ENCODE data around the gene PUDP.
"Not testable (repeated sequence)": the region's sequence is repeated elsewhere in the genome, so short reads cannot be mapped to it uniquely, and the experiment has no call there.

The PUDP gene

GRCh38 chrX:7028246-7028645, 119.7 kb downstream of the PUDP start:
- DNase-seq (ENCODE audit: low read depth in 2 of 2): no peak

GRCh38 chrX:7027071-7027470, 120.9 kb downstream of the PUDP start:
- DNase-seq (ENCODE audit: low read depth in 2 of 2): no peak

- not testable (repeated sequence) for DNase-seq (ENCODE audit: low read depth in 2 of 2)
Observed at GRCh38 chrX:7026365-7026764, 121.6 kb downstream of the PUDP start.

GRCh38 chrX:7025471-7025870, 122.5 kb downstream of the PUDP start:
- DNase-seq (ENCODE audit: low read depth in 2 of 2): no peak

- DNase-seq (ENCODE audit: low read depth in 2 of 2): no peak
Observed at GRCh38 chrX:7024850-7025249, 123.1 kb downstream of the PUDP start.

- not testable (repeated sequence) for DNase-seq (ENCODE audit: low read depth in 2 of 2)
Observed at GRCh38 chrX:7022996-7023395, 125.0 kb downstream of the PUDP start.

GRCh38 chrX:7021991-7022390, 126.0 kb downstream of the PUDP start:
- DNase-seq (ENCODE audit: low read depth in 2 of 2): no peak

GRCh38 chrX:7019555-7019954, 128.4 kb downstream of the PUDP start:
- no peak for DNase-seq (ENCODE audit: low read depth in 2 of 2)

- DNase-seq (ENCODE audit: low read depth in 2 of 2): not testable (repeated sequence)
Observed at GRCh38 chrX:7012262-7012834, 135.6 kb downstream of the PUDP start.

- DNase-seq (ENCODE audit: low read depth in 2 of 2): not testable (repeated sequence)
Observed at GRCh38 chrX:7010897-7011296, 137.1 kb downstream of the PUDP start.

- DNase-seq (ENCODE audit: low read depth in 2 of 2): not testable (repeated sequence)
Observed at GRCh38 chrX:7007328-7007727, 140.6 kb downstream of the PUDP start.

Measured in activated CD4-positive, alpha-beta T cell treated with anti-CD3 and anti-CD28 coated beads for 24 hours (primary cell).